ENCODE results near the gene PAXX.

Gene PAXX

DNA sequence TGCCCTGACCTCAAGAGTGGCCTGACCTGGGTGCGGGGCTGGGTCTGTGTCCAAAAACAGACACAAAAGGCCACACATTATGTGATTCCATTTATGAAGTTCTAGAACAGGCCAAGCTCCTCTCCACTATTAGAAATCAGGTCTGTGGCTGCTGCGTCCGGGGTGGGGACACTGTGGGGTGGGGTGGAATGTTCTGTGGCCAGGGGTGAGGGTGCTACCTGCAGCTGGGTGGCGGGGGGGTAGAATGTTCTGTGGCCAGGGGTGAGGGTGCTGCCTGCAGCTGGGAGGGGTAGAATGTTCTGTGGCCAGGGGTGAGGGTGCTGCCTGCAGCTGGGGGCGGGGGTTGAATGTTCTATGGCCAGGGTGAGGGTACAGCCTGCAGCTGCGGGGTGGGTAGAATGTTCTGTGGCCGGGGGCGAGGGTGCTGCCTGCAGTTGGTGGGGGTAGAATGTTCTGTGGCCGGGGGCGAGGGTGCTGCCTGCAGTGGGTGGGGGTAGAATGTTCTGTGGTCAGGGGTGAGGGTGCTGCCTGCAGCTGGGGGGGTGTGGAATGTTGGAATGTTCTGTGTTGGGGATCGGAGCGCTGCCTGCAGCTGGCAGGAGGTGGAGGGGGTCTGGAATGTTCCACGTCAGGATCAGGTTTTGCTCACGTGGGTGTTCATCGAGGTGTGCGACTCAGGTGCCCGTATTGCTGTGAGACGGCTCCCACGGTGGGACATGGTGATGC is 31.8 kb upstream of the PAXX start:
- Mint-ChIP-seq H3K9me3 (no peaks in the 10 kb centered on the region), H3K4me3 (no peak overlapping the region), H3K36me3 (ENCODE audit: low read depth) (no peaks in the 10 kb centered on the region), H3K4me1 (peaks cover 5% of the 10 kb centered on the region), H3K27ac (peak overlapping the region in 1 of 3 experiments; percentile 55), H3K27me3 (ENCODE audit: low read depth) (no peaks in the 10 kb centered on the region)
- TF ChIP-seq, protein P1, sequence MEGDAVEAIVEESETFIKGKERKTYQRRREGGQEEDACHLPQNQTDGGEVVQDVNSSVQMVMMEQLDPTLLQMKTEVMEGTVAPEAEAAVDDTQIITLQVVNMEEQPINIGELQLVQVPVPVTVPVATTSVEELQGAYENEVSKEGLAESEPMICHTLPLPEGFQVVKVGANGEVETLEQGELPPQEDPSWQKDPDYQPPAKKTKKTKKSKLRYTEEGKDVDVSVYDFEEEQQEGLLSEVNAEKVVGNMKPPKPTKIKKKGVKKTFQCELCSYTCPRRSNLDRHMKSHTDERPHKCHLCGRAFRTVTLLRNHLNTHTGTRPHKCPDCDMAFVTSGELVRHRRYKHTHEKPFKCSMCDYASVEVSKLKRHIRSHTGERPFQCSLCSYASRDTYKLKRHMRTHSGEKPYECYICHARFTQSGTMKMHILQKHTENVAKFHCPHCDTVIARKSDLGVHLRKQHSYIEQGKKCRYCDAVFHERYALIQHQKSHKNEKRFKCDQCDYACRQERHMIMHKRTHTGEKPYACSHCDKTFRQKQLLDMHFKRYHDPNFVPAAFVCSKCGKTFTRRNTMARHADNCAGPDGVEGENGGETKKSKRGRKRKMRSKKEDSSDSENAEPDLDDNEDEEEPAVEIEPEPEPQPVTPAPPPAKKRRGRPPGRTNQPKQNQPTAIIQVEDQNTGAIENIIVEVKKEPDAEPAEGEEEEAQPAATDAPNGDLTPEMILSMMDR (IDR thresholded peaks at IDR 0.05; ENCODE audit: unreplicated experiment in 3 of 3) = no peak

DNA sequence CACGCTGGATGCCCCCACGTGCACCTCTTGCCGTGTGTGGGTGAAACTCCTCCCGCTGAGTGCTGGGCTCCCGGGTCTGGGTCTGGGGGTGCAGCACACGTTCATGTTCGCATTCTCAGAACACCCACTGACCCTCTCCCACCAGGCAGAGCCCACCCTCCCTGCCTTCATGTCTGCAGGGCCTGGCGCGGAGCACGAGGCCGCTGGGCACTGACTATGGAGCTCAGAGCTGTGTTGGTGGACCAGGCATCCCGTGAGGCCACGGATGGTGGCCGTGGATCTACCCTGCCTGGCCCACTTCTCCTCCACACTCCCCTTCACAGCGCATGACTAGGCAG is 31.3 kb upstream of the PAXX start:
- Mint-ChIP-seq H3K4me3 (no peak overlapping the region), H3K27ac (no peak overlapping the region), H3K36me3 (ENCODE audit: low read depth) (no peaks in the 10 kb centered on the region), H3K27me3 (ENCODE audit: low read depth) (peaks cover 4% of the 10 kb centered on the region), H3K9me3 (no peaks in the 10 kb centered on the region), H3K4me1 (peaks cover 8% of the 10 kb centered on the region)
- TF ChIP-seq, protein P1 (IDR thresholded peaks at IDR 0.05; ENCODE audit: unreplicated experiment in 3 of 3) = no peak

DNA sequence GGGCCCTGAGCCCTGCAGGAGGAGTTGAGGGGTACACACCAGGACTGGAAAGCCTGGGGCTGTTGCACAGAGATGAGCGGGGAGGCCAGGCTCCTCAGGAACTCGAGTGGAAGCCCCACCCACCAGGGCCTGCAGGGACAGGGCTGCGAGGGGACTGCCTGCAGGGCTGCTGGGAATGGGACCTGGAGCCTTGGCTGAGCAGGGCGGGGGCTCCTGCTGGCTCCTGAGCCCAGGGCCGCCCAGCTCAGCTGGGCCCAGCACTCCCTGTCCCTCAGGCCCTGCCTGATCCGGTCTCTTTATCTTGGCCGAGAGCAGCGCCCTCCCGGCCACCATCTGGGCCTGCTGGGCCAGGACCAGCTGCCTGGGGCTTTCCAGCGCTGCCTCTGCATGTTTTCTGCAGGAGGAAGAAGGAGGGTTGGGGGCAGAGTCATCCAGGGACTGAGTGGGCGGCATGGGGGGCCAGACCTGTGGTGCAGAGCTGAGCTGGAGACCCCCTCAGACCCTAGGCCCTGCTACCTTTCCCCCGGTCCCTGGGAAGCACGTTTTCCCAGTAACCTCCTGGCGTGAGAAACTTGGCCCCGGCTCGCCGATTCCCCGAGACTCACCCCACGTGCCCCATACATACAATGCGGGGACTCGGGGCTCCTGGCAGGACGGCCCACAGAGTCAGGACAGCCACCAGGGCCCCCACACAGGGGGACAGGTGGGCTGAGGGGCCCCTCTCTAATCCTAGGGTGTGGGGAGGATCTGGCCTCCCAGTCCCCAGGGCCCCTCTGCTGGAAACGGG is 30.8 kb upstream of the PAXX start:
- H3K4me3 Mint-ChIP-seq = no peak overlapping the region
- no peaks in the 10 kb centered on the region for H3K36me3 Mint-ChIP-seq (ENCODE audit: low read depth)
- peaks cover 6% of the 10 kb centered on the region for H3K27me3 Mint-ChIP-seq (ENCODE audit: low read depth)
- TF ChIP-seq, protein P1 (IDR thresholded peaks at IDR 0.05; ENCODE audit: unreplicated experiment in 3 of 3) = no peak
- H3K27ac Mint-ChIP-seq = no peak overlapping the region
- no peaks in the 10 kb centered on the region for H3K9me3 Mint-ChIP-seq
- H3K4me1 Mint-ChIP-seq = peaks cover 10% of the 10 kb centered on the region

DNA sequence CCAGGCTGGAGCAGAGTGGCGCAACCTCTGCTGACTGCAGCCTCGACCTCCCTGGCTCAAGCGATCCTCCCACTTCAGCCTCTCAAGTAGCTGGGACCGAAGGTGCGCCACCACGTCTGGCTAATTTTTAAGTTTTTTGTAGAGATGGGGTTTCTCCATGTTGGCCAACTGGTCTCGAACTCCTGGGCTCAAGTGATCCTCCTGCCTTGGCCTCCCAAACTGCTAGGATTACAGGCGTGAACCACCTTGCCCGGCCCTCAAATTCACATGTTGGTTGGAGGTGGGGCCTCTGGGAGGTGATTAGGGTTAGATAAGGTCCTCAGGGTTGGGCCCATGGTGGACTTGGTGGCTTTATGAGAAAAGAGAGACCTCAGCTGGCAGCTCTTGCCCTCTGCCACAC is 30.1 kb upstream of the PAXX start:
- H3K36me3 Mint-ChIP-seq (ENCODE audit: low read depth) = no peaks in the 10 kb centered on the region
- no peak overlapping the region for H3K4me3 Mint-ChIP-seq
- no peaks in the 10 kb centered on the region for H3K9me3 Mint-ChIP-seq
- H3K27ac Mint-ChIP-seq = no peak overlapping the region
- peaks cover 6% of the 10 kb centered on the region for H3K27me3 Mint-ChIP-seq (ENCODE audit: low read depth)
- H3K4me1 Mint-ChIP-seq = peaks cover 10% of the 10 kb centered on the region
- TF ChIP-seq, protein P1 (IDR thresholded peaks at IDR 0.05; ENCODE audit: unreplicated experiment in 3 of 3) = no peak

DNA sequence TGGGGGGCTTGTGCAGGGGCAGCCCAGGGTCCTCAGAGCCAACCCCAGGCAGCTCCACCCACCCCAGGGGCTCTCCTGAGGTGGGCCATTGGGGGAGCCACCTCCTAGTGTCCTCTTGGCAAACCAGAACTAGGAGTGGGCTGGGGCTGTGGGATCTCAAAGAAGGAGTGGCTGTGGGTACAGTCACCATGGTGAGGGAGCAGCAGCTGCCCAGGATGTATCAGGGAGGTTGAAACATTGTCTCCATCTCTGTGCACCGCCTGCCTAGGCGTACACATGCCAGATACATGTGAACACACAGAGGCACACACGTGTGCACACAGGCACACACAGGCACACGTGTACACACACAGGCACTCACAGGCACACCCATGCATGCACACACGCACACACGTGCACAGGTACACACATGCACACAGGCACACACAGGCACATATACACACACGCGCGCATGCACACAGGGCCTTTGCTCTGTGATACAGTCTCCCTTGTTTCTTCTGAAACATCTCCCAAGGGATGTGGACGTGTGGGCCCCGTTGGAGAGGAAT is 29.4 kb upstream of the PAXX start:
- Mint-ChIP-seq H3K9me3 (no peaks in the 10 kb centered on the region), H3K4me3 (no peak overlapping the region), H3K27me3 (ENCODE audit: low read depth) (peaks cover 6% of the 10 kb centered on the region), H3K4me1 (peaks cover 10% of the 10 kb centered on the region), H3K27ac (peak overlapping the region in 1 of 3 experiments; percentile 73), H3K36me3 (ENCODE audit: low read depth) (no peaks in the 10 kb centered on the region)
- TF ChIP-seq, protein P1 (IDR thresholded peaks at IDR 0.05; ENCODE audit: unreplicated experiment in 3 of 3) = no peak
